OCI-LY1 (cell line): ENCODE results near the gene HTT.

Source experiments
- H2AFZ ChIP-seq: fragments of 200-600 bp; sonication (generic), shearing (Covaris generic); 2 replicates; pipeline ENCODE4 v1.6.0; 2014; ENCODE audit warnings: antibody characterized with exemption, mild to moderate bottlenecking, low read length
- H3F3A ChIP-seq: fragments of 200-600 bp; sonication (generic), shearing (Covaris generic); 2 replicates; pipeline ENCODE4 v1.6.0; 2014; ENCODE audit warnings: mild to moderate bottlenecking, antibody characterized with exemption, low read length, moderate library complexity; ENCODE audit not compliant: insufficient read depth
- H3K27ac ChIP-seq: fragments of 200-600 bp; sonication (generic); 2 replicates; pipeline ENCODE4 v1.5.1; 2014; ENCODE audit warnings: low read length, mixed run types, mild to moderate bottlenecking, low read depth; ENCODE audit not compliant: poor library complexity, severe bottlenecking
- H3K27me3 ChIP-seq: fragments of 200-600 bp; sonication (generic); 2 replicates; pipeline ENCODE4 v1.6.0; 2014; ENCODE audit warnings: antibody characterized with exemption, mild to moderate bottlenecking, low read length, moderate library complexity; ENCODE audit not compliant: insufficient read depth
- H3K36me3 ChIP-seq: fragments of 200-600 bp; sonication (generic); 2 replicates; pipeline ENCODE4 v1.6.1; 2014; ENCODE audit warnings: mild to moderate bottlenecking, antibody characterized with exemption, low read length, moderate library complexity, mixed read lengths; ENCODE audit not compliant: insufficient read depth
- H3K4me1 ChIP-seq: fragments of 200-600 bp; sonication (generic); 2 replicates; pipeline ENCODE4 v1.5.1; 2014; ENCODE audit warnings: mild to moderate bottlenecking, low read length, moderate library complexity; ENCODE audit not compliant: insufficient read depth, severe bottlenecking
- H3K4me2 ChIP-seq: fragments of 200-600 bp; sonication (generic), shearing (Covaris generic); 2 replicates; pipeline ENCODE4 v1.6.1; 2014; ENCODE audit warnings: low read length
- H3K4me3 ChIP-seq: fragments of 200-600 bp; sonication (generic); 2 replicates; pipeline ENCODE4 v1.5.1; 2014; ENCODE audit warnings: low read length, low read depth, mild to moderate bottlenecking, mixed read lengths; ENCODE audit not compliant: poor library complexity, severe bottlenecking
- H3K79me2 ChIP-seq: fragments of 200-600 bp; shearing (Covaris generic); 2 replicates; pipeline ENCODE4 v1.6.1; 2016; ENCODE audit warnings: mixed run types, low read length, mixed read lengths; ENCODE audit not compliant: insufficient read depth
- H3K9ac ChIP-seq: fragments of 200-600 bp; sonication (generic), shearing (Covaris generic); 2 replicates; pipeline ENCODE4 v1.6.1; 2014; ENCODE audit warnings: mild to moderate bottlenecking, low read length, mixed read lengths
- H3K9me2 ChIP-seq: fragments of 200-600 bp; sonication (generic), shearing (Covaris generic); 2 replicates; pipeline ENCODE4 v1.6.1; 2014; ENCODE audit warnings: low read depth, mild to moderate bottlenecking, low read length, mixed read lengths
- H3K9me3 ChIP-seq: fragments of 200-600 bp; shearing (Covaris generic); 2 replicates; pipeline ENCODE4 v1.6.1; 2014; ENCODE audit warnings: low read length, mixed read lengths
- H4K20me1 ChIP-seq: fragments of 200-600 bp; sonication (generic), shearing (Covaris generic); 2 replicates; pipeline ENCODE4 v1.6.0; 2016; ENCODE audit warnings: mild to moderate bottlenecking, low read length; ENCODE audit not compliant: insufficient read depth
- EZH2 ChIP-seq: fragments of 200-600 bp; sonication (generic), shearing (Covaris generic); IDR thresholded peaks from 2 replicates; pipeline ENCODE4 v1.8.0; 2017; ENCODE audit warnings: borderline replicate concordance, mixed run types, mild to moderate bottlenecking, antibody characterized with exemption, low read length, moderate library complexity, mixed read lengths
- TF ChIP-seq, protein P1 (sequence below): fragments of 200-600 bp; sonication (generic), shearing (Covaris generic); IDR thresholded peaks from 2 replicates; pipeline ENCODE4 v1.5.1; 2017; ENCODE audit warnings: mild to moderate bottlenecking, antibody characterized with exemption, low read length, moderate library complexity, mixed read lengths

The HTT gene

GRCh38 chr4:3239303-3239702 lies 164.8 kb downstream of the HTT start:
- Histone ChIP-seq H3K27ac (no peak overlapping the region), H3K9me3 (no peaks in the 10 kb centered on the region), H3K36me3 (no peaks in the 10 kb centered on the region), H3K9me2 (no peaks in the 10 kb centered on the region), H3K9ac (no peak overlapping the region), H2AFZ (no peak overlapping the region), H3K4me3 (no peak overlapping the region), H3K4me2 (no peak overlapping the region), H3K27me3 (no peaks in the 10 kb centered on the region), H3F3A (no peaks in the 10 kb centered on the region), H3K79me2 (no peaks in the 10 kb centered on the region), H4K20me1 (no peaks in the 10 kb centered on the region), H3K4me1 (no peaks in the 10 kb centered on the region)
- TF ChIP-seq, protein P1, sequence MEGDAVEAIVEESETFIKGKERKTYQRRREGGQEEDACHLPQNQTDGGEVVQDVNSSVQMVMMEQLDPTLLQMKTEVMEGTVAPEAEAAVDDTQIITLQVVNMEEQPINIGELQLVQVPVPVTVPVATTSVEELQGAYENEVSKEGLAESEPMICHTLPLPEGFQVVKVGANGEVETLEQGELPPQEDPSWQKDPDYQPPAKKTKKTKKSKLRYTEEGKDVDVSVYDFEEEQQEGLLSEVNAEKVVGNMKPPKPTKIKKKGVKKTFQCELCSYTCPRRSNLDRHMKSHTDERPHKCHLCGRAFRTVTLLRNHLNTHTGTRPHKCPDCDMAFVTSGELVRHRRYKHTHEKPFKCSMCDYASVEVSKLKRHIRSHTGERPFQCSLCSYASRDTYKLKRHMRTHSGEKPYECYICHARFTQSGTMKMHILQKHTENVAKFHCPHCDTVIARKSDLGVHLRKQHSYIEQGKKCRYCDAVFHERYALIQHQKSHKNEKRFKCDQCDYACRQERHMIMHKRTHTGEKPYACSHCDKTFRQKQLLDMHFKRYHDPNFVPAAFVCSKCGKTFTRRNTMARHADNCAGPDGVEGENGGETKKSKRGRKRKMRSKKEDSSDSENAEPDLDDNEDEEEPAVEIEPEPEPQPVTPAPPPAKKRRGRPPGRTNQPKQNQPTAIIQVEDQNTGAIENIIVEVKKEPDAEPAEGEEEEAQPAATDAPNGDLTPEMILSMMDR: no peak
- TF ChIP-seq EZH2: no peak

DNA sequence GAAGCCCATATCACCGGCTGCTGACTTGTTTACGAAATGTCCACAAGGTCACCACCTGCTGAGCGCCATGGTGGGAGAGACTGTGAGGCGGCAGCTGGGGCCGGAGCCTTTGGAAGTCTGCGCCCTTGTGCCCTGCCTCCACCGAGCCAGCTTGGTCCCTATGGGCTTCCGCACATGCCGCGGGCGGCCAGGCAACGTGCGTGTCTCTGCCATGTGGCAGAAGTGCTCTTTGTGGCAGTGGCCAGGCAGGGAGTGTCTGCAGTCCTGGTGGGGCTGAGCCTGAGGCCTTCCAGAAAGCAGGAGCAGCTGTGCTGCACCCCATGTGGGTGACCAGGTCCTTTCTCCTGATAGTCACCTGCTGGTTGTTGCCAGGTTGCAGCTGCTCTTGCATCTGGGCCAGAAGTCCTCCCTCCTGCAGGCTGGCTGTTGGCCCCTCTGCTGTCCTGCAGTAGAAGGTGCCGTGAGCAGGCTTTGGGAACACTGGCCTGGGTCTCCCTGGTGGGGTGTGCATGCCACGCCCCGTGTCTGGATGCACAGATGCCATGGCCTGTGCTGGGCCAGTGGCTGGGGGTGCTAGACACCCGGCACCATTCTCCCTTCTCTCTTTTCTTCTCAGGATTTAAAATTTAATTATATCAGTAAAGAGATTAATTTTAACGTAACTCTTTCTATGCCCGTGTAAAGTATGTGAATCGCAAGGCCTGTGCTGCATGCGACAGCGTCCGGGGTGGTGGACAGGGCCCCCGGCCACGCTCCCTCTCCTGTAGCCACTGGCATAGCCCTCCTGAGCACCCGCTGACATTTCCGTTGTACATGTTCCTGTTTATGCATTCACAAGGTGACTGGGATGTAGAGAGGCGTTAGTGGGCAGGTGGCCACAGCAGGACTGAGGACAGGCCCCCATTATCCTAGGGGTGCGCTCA lies 165.8 kb downstream of the HTT start:
- H3K36me3 ChIP-seq: no peaks in the 10 kb centered on the region
- H3K27ac ChIP-seq: no peak overlapping the region
- H3K4me2 ChIP-seq: no peak overlapping the region
- H3K9me2 ChIP-seq: no peaks in the 10 kb centered on the region
- TF ChIP-seq, protein P1: no peak
- no peak for TF ChIP-seq EZH2
- H3K79me2 ChIP-seq: no peaks in the 10 kb centered on the region
- no peaks in the 10 kb centered on the region for H4K20me1 ChIP-seq
- H3K4me1 ChIP-seq: no peaks in the 10 kb centered on the region
- H3F3A ChIP-seq: no peaks in the 10 kb centered on the region
- no peak overlapping the region for H3K9ac ChIP-seq
- no peaks in the 10 kb centered on the region for H3K27me3 ChIP-seq
- H2AFZ ChIP-seq: no peak overlapping the region
- H3K4me3 ChIP-seq: no peak overlapping the region
- no peaks in the 10 kb centered on the region for H3K9me3 ChIP-seq

- Histone ChIP-seq H3K79me2 (no peaks in the 10 kb centered on the region), H3K27ac (no peak overlapping the region), H3K9ac (no peak overlapping the region), H4K20me1 (no peaks in the 10 kb centered on the region), H3K4me2 (no peak overlapping the region), H3K4me3 (no peak overlapping the region), H3K27me3 (no peaks in the 10 kb centered on the region), H3K9me2 (no peaks in the 10 kb centered on the region), H3K9me3 (no peaks in the 10 kb centered on the region), H3K4me1 (no peaks in the 10 kb centered on the region), H2AFZ (no peak overlapping the region), H3F3A (no peaks in the 10 kb centered on the region), H3K36me3 (no peaks in the 10 kb centered on the region)
- TF ChIP-seq, protein P1: no peak
- no peak for TF ChIP-seq EZH2
Observed at GRCh38 chr4:3240936-3241522, 166.5 kb downstream of the HTT start.
